GM19099 (cell line): Measurements from ENCODE around the gene CCDC120.

ENCODE experiments used
- POLR2A ChIP-seq: IDR thresholded peaks from 3 replicates; pipeline ENCODE4 v1.6.1; 2011; ENCODE audit warnings: low read depth; ENCODE audit not compliant: insufficient read length; ENCODE audit errors: extremely low read depth

Gene CCDC120

GRCh38 chrX:49072712-49073095 is 13.9 kb downstream of the CCDC120 start:
- no peak for TF ChIP-seq POLR2A

- TF ChIP-seq POLR2A, result peak; percentile 57
These were observed 15.1 kb downstream of the CCDC120 start, which contains the start of gene PRAF2 for GRCh38 chrX:49073601-49074575. Gene PRAF2 (minus strand): TSS chrX:49074002. CDS start chrX:49073987, 15 bp downstream.

- no peak for TF ChIP-seq POLR2A
These were observed 16.5 kb downstream of the CCDC120 start for GRCh38 chrX:49075347-49075746.

DNA sequence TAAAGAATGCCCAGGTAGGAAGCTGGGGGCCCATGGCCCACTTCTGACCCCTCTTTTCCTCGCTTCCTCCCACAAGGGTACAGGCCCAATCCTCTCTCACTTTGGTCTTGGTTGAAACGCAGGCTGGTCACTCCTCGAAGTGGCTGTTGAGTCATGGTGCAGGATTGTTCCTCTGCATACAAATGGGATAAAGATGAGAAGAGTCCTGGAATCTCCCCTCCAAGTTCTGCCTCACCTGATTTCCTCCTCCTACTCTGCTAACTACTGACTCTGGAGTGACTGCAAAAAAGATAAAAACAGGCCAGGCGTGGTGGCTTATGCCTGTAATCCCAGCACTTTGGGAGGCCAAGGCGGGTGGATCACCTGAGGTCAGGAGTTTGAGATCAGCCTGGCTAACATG is 19.1 kb downstream of the CCDC120 start:
- TF ChIP-seq POLR2A, result no peak

- peak; percentile 46 for TF ChIP-seq POLR2A
These were observed 21.0 kb downstream of the CCDC120 start, which contains the start of gene WDR45 for GRCh38 chrX:49079489-49080428. Gene WDR45 (minus strand): TSS chrX:49079887. CDS start chrX:49078095, 1,792 bp downstream.

DNA sequence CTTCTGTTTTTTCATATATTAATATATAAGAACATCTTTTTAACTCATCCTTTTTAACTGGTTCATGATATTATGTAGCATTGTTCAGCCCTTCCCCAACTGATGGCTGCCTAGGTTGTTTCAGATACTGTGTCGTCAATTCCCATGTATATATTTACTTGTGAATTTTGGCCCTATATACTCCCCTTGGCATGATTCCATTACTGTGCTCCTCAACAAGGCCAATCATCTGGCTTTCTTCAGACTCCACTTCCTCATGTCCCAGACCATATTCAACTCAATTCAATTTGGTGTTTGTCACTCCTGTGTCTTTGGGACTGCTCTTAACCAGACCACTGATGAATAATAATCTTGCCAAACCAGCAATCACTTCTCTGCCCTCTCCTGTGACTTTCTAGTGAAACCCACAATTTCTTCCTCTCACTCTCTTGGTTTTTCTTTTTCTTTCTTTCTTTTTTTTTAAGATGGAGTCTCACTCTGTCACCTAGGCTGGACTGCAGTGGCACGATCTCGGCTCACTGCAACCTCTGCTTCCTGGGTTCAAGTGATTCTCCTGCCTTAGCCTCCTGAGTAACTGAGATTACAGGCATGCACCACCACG is 23.6 kb downstream of the CCDC120 start:
- no peak for TF ChIP-seq POLR2A

GRCh38 chrX:49089553-49089952 is 30.8 kb downstream of the CCDC120 start:
- TF ChIP-seq POLR2A, result no peak

DNA sequence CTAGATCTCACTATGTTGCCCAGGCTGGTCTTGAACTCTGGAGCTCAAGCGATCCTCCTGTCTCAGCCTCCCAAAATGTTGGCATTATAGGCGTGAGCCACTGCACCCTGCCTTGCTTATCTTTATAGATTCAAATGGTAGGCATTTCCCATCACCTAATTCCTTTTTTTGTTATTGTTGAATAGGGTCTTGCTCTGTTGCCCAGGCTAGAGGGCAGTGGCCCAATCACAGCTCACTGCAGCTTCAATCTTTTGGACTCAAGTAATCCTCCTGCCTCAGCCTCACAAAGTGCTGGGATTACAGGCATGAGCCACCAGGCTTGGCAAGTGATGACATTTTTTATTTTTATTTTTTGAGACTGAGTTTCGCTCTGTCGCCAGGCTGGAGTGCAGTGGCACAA is 37.6 kb downstream of the CCDC120 start:
- no peak for TF ChIP-seq POLR2A

GRCh38 chrX:49100704-49101628 is 42.2 kb downstream of the CCDC120 start:
- peak; percentile 79 for TF ChIP-seq POLR2A

GRCh38 chrX:49101629-49101984 is 42.8 kb downstream of the CCDC120 start:
- no peak for TF ChIP-seq POLR2A

DNA sequence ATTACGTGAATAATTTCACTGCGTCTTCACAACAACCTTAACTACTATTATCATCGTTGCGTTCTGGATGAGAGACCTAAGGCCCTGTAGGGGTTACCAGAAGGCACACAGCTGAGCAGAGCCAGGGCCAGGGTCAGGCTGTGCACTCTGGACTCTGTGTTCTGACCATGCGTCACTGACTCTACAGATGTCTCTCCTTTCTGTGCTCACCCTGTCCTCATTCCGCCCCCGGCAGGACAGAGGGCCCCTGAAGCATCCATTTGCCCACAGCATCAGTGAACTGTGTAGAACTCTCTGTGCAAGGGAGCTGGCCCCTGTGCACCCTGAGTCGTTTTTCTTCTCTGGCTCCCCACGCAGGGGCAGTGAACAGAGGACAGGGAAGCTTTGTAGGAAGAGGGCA is 43.4 kb downstream of the CCDC120 start:
- no peak for TF ChIP-seq POLR2A

GRCh38 chrX:49103637-49104036 is 44.8 kb downstream of the CCDC120 start:
- TF ChIP-seq POLR2A, result no peak

- no peak for TF ChIP-seq POLR2A
These were observed 47.5 kb downstream of the CCDC120 start for GRCh38 chrX:49106296-49106695.

GRCh38 chrX:49106930-49107329 is 48.1 kb downstream of the CCDC120 start:
- TF ChIP-seq POLR2A, result no peak
